Activated naive CD8-positive, alpha-beta T cell (primary cell): ENCODE results near the gene SCFD2.

Source experiments
- H3K27ac Mint-ChIP-seq: one replicate; pipeline ENCODE4 v1.8.0; 2021; ENCODE audit warnings: mixed read lengths
- H3K27me3 Mint-ChIP-seq: one replicate; pipeline ENCODE4 v1.8.0; 2021; ENCODE audit warnings: mixed read lengths
- H3K36me3 Mint-ChIP-seq: one replicate; pipeline ENCODE4 v1.8.0; 2021; ENCODE audit warnings: mixed read lengths
- H3K4me1 Mint-ChIP-seq: one replicate; pipeline ENCODE4 v1.8.0; 2021; ENCODE audit warnings: low read depth, mixed read lengths
- H3K4me3 Mint-ChIP-seq: one replicate; pipeline ENCODE4 v1.8.0; 2021; ENCODE audit warnings: mild to moderate bottlenecking, mixed read lengths
- H3K9me3 Mint-ChIP-seq: one replicate; pipeline ENCODE4 v1.8.0; 2021; ENCODE audit warnings: low read depth, mixed read lengths

The SCFD2 gene

GRCh38 chr4:53014881-53015280, 351.0 kb downstream of the SCFD2 start:
- H3K4me3 Mint-ChIP-seq = no peak overlapping the region

DNA sequence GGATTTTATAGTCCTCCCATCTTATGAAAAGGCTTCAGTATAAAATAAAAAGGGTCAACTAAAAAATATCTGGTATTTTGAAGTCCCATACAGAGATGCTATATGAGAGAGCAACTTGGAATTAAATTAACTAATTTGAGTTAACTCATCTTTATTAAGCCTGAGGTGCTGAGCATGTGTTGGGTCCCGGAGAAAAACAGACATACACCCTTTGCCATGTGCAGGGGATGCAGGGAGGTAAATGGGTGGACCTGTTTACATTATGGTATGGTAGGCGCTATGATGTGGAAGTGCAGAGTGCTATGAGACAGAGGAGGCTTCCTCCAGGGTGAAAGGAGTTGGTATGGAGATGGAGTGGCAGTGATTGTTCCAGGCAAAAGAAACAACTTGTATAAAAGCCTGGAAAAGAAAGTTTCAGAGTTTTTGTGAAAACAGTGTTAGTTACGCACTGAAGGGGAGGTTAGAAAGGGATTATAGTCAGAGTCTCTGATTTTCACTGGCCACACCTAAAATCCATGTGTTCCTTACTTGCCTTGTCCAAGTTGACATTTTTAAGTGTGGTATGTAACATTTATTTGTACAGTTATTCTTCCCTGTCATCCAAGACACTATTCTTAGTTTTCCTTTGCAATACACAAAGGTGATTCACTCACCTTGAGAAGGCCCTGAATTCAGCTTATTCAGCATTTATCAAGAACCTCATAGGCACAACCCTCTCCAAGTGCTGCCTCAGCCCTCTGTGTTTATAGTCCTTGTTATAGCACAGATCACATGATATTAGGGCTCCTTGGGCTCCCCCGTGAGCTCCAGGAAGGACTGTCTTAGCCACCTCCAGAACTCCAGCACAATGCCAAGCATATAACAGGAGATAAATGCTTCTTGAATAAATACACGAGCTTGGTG, 351.7 kb downstream of the SCFD2 start:
- H3K36me3 Mint-ChIP-seq = peaks cover 12% of the 10 kb centered on the region
- no peak overlapping the region for H3K27ac Mint-ChIP-seq
- no peaks in the 10 kb centered on the region for H3K9me3 Mint-ChIP-seq
- H3K4me3 Mint-ChIP-seq = no peak overlapping the region
- H3K4me1 Mint-ChIP-seq = peaks cover 37% of the 10 kb centered on the region
- no peaks in the 10 kb centered on the region for H3K27me3 Mint-ChIP-seq

More at GRCh38 chr4:53014881-53015280, 351.0 kb downstream of the SCFD2 start:
- peaks cover 8% of the 10 kb centered on the region for H3K36me3 Mint-ChIP-seq
- H3K27ac Mint-ChIP-seq = no peak overlapping the region
- no peaks in the 10 kb centered on the region for H3K9me3 Mint-ChIP-seq
- H3K4me1 Mint-ChIP-seq = peaks cover 36% of the 10 kb centered on the region
- no peaks in the 10 kb centered on the region for H3K27me3 Mint-ChIP-seq

GRCh38 chr4:53012738-53013137, 353.1 kb downstream of the SCFD2 start:
- Mint-ChIP-seq H3K4me1 (peaks cover 37% of the 10 kb centered on the region), H3K4me3 (peak overlapping the region; percentile 54), H3K27me3 (no peaks in the 10 kb centered on the region), H3K36me3 (peaks cover 20% of the 10 kb centered on the region), H3K27ac (peak overlapping the region; percentile 72), H3K9me3 (no peaks in the 10 kb centered on the region)

DNA sequence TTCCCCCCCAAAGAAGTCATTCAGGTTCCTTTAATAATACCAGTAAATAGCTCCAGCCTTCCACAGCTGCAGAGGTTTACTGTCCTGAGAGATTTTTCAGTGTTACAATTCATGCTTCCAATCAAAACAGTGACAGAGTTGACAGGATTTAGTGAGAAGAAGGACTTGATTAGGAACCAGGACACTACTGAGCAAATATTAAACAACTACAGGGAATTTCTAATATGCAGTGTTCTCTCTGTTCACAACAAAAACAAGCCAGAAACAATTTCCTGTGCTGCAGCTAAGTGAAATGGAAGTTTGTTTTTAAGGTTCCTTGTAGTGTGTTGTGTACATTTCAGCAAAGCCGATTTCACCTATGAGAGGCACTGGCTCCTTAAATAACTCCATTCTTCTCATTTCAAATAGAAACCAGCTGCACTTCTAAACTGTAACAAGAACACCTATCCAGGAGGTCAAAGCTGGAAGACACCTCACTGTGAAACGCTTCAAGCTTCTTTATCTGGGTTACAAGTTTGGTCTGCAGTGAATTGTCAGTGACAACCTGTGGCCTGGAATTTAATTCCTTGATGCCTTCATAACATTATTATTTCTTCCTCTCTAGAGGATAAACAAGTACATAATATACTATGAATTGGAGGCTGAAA, 354.5 kb downstream of the SCFD2 start:
- Mint-ChIP-seq H3K36me3 (peaks cover 26% of the 10 kb centered on the region), H3K4me3 (no peak overlapping the region), H3K27me3 (no peaks in the 10 kb centered on the region), H3K4me1 (peaks cover 37% of the 10 kb centered on the region), H3K9me3 (no peaks in the 10 kb centered on the region), H3K27ac (no peak overlapping the region)

GRCh38 chr4:53010318-53010717, 355.5 kb downstream of the SCFD2 start:
- Mint-ChIP-seq H3K4me3 (no peak overlapping the region), H3K27me3 (no peaks in the 10 kb centered on the region), H3K9me3 (no peaks in the 10 kb centered on the region), H3K27ac (no peak overlapping the region), H3K4me1 (peaks cover 37% of the 10 kb centered on the region), H3K36me3 (peaks cover 29% of the 10 kb centered on the region)

DNA sequence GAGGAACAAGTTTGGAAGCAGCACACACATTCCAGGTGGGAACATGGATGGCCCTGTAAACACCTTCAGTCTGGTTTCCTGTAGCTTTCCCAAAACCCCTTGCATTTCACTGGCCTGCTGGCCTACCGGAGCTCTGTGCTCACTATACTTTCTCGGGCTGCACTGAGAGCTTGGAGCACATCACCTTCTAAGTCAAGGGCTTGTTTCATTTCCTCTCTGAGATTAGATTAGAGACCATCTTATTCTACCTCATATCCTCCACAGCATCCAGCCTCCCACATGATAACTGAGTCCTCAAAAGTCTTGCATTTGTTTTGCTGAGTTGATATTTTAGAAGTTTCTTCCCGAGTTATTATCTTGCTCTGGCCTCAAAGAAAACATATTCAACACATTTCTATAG, 356.0 kb downstream of the SCFD2 start:
- H3K4me1 Mint-ChIP-seq = peaks cover 37% of the 10 kb centered on the region
- no peak overlapping the region for H3K4me3 Mint-ChIP-seq
- no peak overlapping the region for H3K27ac Mint-ChIP-seq
- H3K27me3 Mint-ChIP-seq = no peaks in the 10 kb centered on the region
- H3K9me3 Mint-ChIP-seq = no peaks in the 10 kb centered on the region
- H3K36me3 Mint-ChIP-seq = peaks cover 29% of the 10 kb centered on the region

DNA sequence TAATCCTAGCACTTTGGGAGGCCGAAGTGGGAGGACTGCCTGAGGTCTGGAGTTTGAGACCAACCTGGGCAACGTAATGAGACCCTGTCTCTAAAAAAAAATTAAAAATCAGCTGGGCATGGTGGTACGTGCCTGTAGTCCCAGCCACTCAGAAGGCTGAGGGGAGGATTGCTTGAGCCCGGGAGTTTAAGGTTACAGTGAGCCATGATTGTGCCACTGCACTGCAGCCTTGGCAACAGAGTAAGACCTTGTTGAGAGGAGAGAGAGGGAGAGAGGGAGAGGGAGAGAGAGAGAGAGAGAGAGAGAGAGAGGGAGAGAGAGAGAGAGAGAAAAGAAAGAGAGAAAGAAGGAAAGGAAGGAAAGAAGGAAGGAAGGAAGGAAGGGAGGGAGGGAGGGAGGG, 358.8 kb downstream of the SCFD2 start:
- no peaks in the 10 kb centered on the region for H3K27me3 Mint-ChIP-seq
- H3K9me3 Mint-ChIP-seq = no peaks in the 10 kb centered on the region
- peaks cover 30% of the 10 kb centered on the region for H3K36me3 Mint-ChIP-seq
- peaks cover 13% of the 10 kb centered on the region for H3K4me1 Mint-ChIP-seq
- no peak overlapping the region for H3K4me3 Mint-ChIP-seq
- H3K27ac Mint-ChIP-seq = no peak overlapping the region

- Mint-ChIP-seq H3K4me1 (peaks cover 4% of the 10 kb centered on the region), H3K27ac (no peak overlapping the region), H3K9me3 (no peaks in the 10 kb centered on the region), H3K36me3 (peaks cover 30% of the 10 kb centered on the region), H3K27me3 (no peaks in the 10 kb centered on the region), H3K4me3 (no peak overlapping the region)
Measured at GRCh38 chr4:53005808-53006207, 360.1 kb downstream of the SCFD2 start.

GRCh38 chr4:53005149-53005546, 360.7 kb downstream of the SCFD2 start:
- H3K27me3 Mint-ChIP-seq = no peaks in the 10 kb centered on the region
- peaks cover 4% of the 10 kb centered on the region for H3K4me1 Mint-ChIP-seq
- peaks cover 30% of the 10 kb centered on the region for H3K36me3 Mint-ChIP-seq
- no peak overlapping the region for H3K27ac Mint-ChIP-seq
- no peak overlapping the region for H3K4me3 Mint-ChIP-seq
- H3K9me3 Mint-ChIP-seq = no peaks in the 10 kb centered on the region

GRCh38 chr4:53004497-53005148, 361.2 kb downstream of the SCFD2 start:
- no peaks in the 10 kb centered on the region for H3K4me1 Mint-ChIP-seq
- H3K9me3 Mint-ChIP-seq = no peaks in the 10 kb centered on the region
- no peak overlapping the region for H3K27ac Mint-ChIP-seq
- H3K27me3 Mint-ChIP-seq = no peaks in the 10 kb centered on the region
- H3K36me3 Mint-ChIP-seq = peaks cover 27% of the 10 kb centered on the region
- H3K4me3 Mint-ChIP-seq = no peak overlapping the region

GRCh38 chr4:53003959-53004358, 361.9 kb downstream of the SCFD2 start:
- Mint-ChIP-seq H3K9me3 (no peaks in the 10 kb centered on the region), H3K27ac (no peak overlapping the region), H3K27me3 (no peaks in the 10 kb centered on the region), H3K36me3 (peaks cover 28% of the 10 kb centered on the region), H3K4me3 (no peak overlapping the region), H3K4me1 (peaks cover 3% of the 10 kb centered on the region)

- H3K36me3 Mint-ChIP-seq = peaks cover 13% of the 10 kb centered on the region
Measured at GRCh38 chr4:53000560-53000959, 365.3 kb downstream of the SCFD2 start.

GRCh38 chr4:52999626-53000025, 366.2 kb downstream of the SCFD2 start:
- H3K9me3 Mint-ChIP-seq = no peaks in the 10 kb centered on the region
- peaks cover 4% of the 10 kb centered on the region for H3K4me1 Mint-ChIP-seq
- H3K36me3 Mint-ChIP-seq = peaks cover 14% of the 10 kb centered on the region
- H3K4me3 Mint-ChIP-seq = no peak overlapping the region
- H3K27ac Mint-ChIP-seq = no peak overlapping the region
- H3K27me3 Mint-ChIP-seq = no peaks in the 10 kb centered on the region

More at GRCh38 chr4:53000560-53000959, 365.3 kb downstream of the SCFD2 start:
- Mint-ChIP-seq H3K4me1 (peaks cover 4% of the 10 kb centered on the region), H3K4me3 (no peak overlapping the region), H3K9me3 (no peaks in the 10 kb centered on the region), H3K27ac (no peak overlapping the region), H3K27me3 (no peaks in the 10 kb centered on the region)

DNA sequence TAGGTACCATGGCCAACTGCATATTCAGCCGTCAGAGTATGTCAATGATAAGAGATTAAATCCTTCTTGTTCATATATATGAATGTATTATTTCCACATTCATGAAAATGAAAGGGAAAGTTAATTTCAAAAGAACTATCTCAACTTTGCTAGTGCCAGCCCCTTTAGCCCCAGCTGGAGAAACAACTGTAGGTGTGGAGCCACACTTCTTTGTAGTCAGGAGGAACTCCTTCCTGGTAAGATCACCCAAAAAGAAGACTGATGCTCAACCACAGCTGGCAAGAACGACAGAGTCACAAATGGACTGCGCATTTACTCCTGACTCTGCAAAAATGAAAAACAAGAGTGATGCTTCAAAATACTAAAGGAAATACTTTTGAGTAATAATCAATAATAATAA, 367.4 kb downstream of the SCFD2 start:
- H3K27me3 Mint-ChIP-seq = no peaks in the 10 kb centered on the region
- H3K9me3 Mint-ChIP-seq = no peaks in the 10 kb centered on the region
- H3K27ac Mint-ChIP-seq = no peak overlapping the region
- H3K4me1 Mint-ChIP-seq = peaks cover 4% of the 10 kb centered on the region
- no peak overlapping the region for H3K4me3 Mint-ChIP-seq
- peaks cover 13% of the 10 kb centered on the region for H3K36me3 Mint-ChIP-seq

DNA sequence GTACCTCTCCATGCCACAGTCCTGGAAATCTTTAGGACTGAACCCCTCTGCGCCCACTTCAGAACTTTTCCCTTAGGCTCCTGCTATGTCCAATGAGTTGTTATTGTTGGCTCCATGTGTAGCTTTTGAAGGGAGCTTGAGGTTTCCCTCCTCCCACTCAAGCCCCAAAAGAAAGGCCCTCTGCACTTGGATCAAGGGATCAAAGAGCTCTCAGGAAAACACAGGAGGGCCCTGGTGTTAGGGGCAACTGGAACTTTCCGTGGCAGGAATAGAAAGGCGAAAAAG, 368.8 kb downstream of the SCFD2 start:
- Mint-ChIP-seq H3K36me3 (peaks cover 12% of the 10 kb centered on the region), H3K4me3 (no peak overlapping the region), H3K4me1 (peaks cover 4% of the 10 kb centered on the region), H3K9me3 (no peaks in the 10 kb centered on the region), H3K27ac (no peak overlapping the region), H3K27me3 (no peaks in the 10 kb centered on the region)
